Stimulated activated CD8-positive, alpha-beta memory T cell treated with anti-CD3 and anti-CD28 coated beads, Interleukin-2, amount 100 ng/mL, for 48 hours (primary cell): ENCODE data around the gene MTF1.
"Not testable (repeated sequence)": the region's sequence is repeated elsewhere in the genome, so short reads cannot be mapped to it uniquely, and the experiment has no call there.

Source experiments
- DNase-seq, 2 donors: peaks; one replicate each; pipeline ENCODE4 v3.0.0-alpha.2; 2020; ENCODE audit warnings: low read depth in 2 of 2

MTF1 gene

GRCh38 chr1:37859507-37860345 lies at the start of gene MTF1:
Gene MTF1 (minus strand): TSS chr1:37859592. CDS start chr1:37857658, 1,934 bp downstream.
- DNase-seq: peak; percentile 93 to 94

- not testable (repeated sequence) for DNase-seq
Observed at GRCh38 chr1:37908531-37908930, 49.1 kb upstream of the MTF1 start.

GRCh38 chr1:37907416-37908125 lies 48.2 kb upstream of the MTF1 start:
- not testable (repeated sequence) for DNase-seq

DNA sequence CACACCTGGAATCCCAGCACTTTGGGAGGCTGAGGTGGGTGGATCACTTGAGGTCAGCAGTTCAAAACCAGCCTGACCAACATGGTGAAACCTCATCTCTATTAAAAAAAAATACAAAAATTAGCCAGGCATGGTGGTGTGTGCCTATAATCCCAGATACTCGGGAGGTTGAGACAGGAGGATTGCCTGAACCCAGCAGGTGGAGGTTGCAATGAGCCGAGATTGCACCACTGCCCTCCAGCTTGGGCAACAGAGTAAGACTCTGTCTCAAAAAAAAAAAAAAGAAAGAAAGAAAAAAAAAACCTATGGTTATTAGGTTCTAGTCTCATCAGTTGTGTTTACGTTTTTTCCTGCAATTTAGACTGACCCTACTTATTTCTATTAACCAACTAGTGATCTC lies 47.2 kb upstream of the MTF1 start:
- not testable (repeated sequence) for DNase-seq

- no peak for DNase-seq
Observed at GRCh38 chr1:37905727-37906126, 46.3 kb upstream of the MTF1 start.

DNA sequence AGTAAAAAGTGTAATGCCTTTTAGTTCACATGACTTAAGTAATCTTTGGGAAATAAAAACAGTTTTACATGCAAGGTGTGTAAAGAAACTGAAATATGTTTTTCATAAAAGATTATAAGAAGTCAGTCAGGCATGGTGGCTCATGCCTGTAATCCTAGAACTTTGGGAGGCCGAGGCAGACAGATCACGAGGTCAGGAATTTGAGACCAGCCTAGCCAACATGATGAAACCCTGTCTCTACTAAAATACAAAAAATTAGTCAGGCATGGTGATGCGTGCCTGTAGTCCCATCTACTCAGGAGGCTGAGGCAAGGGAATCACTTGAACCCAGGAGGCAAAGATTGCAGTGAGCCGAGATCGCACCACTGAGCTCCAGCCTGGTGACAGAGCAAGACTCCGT lies 44.5 kb upstream of the MTF1 start:
- not testable (repeated sequence) for DNase-seq

- DNase-seq: no peak
Observed at GRCh38 chr1:37902983-37903382, 43.6 kb upstream of the MTF1 start.

DNA sequence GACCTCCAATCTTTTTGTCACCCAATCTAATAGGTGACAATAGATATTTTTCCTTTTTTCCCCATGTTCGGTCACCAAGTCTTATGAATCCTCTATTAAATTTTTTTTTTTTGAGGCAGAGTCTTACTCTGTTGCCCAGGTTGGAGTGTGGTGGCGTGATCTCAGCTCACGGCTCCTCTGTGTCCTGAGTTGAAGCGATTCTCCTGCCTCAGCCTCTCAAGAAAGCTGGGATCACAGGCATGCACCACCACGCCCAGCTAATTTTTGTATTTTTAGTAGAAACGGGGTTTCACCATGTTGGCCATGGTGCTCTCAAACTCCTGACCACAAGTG lies 42.5 kb upstream of the MTF1 start:
- DNase-seq: no peak

GRCh38 chr1:37901191-37901892 lies 42.0 kb upstream of the MTF1 start:
- DNase-seq: no peak

DNA sequence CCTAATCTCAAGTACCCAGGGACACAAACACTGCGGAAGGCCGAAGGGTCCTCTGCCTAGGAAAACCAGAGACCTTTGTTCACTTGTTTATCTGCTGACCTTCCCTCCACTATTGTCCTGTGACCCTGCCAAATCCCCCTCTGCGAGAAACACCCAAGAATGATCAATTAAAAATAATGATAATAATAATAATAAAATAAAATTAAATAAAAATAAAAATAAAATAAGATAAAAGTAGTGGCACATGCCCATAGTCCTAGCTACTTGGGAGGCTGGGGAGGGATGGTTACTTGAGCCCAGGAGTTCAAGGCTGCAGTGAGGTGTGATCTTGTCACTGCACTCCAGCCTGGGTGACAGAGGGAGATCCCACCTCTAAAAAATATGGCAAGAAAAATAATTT lies 38.2 kb upstream of the MTF1 start:
- DNase-seq: not testable (repeated sequence)

DNA sequence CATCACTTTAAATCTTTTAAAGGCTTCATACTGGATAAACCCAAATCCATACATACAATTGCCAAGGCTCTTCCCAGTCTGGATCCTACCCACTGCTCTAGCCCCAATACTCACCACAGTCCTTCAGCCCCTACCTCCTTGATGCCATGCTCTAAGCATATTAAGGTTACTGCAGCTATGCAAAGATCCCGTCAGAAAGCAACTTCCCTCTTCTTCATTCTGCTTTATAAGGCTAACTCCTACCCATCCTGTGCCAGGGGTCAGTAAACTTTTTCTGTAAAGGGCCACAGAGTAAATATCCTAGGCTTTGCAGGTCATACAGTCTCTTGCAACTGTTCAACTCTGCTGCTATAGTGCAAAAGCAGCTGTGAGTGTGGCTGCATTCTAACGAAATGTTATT lies 34.3 kb upstream of the MTF1 start:
- no peak for DNase-seq

DNA sequence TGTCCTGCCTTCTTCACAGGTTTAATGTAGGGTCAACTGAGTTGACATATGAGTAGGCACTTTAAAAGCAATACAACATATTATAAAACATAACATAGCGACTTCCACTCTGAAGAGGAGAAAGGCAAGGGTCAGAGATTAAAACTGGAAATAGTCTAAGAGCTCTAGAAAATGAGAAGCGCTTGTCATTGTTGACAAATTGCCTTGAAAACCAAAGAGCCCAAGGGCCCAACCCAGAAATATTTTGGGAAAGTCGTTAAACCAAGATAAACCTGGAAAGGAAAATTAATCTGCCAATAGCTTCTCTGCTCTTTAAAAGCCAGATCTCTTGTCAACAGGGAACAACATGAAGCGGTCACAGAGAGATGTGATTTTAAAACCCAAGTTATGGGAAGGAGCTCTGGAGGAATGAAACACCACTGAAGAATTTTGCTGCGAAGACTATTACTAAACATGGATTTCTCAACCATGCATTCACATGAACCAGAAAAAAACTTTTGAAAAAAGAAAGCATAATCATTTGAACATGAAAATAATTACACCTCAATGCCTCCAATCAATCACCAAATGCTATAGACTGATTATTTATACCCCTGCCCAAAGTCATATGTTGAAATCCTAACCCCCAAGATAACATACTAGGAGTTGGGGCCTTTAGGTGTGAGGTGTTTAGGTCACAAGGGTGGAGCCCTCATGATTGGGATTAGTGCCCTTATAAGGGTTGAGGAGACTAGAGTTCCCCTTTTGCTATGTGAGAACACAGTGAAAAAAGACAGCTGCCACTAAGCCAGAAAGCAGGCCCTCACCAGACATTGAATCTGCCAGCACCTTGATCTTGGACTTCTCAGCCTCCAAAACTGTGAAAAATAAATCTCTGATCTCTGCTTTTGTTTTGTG lies 33.0 kb upstream of the MTF1 start:
- no peak for DNase-seq

- no peak for DNase-seq
Observed at GRCh38 chr1:37890378-37891014, 31.1 kb upstream of the MTF1 start.

DNA sequence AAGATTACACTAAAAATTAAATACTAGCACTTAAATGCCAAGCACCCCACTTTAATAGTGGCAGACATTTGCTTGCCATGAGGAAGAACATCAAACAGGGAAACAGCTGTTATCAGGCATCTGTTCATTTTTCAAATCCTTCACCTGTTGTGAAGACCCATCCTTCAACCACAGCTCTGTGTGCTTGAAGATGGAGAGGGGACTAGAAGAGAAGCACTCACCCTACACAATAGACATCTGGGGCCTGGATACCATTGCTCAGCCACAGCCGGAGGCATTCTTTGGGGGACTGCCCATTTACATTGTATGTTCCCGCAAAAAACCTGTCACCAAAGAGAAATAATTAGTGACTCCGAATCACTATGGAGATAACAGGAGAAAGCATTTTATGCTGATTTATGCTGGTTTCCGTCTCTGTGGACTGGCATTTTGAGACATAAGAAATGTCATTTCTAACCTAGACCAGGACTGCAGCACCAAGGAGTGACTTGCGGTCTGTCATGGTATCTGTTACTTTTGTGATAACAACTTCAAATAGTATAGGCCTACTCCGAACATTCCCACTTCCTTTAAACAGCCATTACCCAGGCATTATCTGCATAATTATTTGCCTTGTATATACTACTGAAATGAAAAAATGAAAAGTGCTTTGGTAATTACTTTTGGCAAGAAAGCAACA lies 28.8 kb upstream of the MTF1 start:
- no peak for DNase-seq

DNA sequence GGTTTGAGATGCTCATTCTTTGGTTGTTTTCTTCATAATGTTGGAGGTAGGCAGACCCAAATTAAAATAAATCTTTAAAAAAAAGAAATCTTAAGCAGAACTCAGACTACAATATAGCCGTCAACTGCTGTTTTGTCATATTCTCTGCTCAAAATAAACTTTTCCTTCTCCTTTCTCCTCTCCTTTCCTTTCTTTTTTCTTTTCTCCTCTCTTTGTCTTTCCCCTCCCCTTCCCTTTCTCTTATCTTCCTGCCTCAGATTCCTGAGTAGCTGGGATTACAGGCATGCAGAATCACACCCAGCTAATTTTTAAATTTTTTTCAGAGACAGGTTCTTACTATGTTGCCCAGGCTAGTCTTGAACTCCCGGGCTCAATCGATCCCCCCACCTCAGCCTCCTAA lies 24.8 kb upstream of the MTF1 start:
- DNase-seq: no peak

- DNase-seq: no peak
Observed at GRCh38 chr1:37883671-37884070, 24.3 kb upstream of the MTF1 start.

DNA sequence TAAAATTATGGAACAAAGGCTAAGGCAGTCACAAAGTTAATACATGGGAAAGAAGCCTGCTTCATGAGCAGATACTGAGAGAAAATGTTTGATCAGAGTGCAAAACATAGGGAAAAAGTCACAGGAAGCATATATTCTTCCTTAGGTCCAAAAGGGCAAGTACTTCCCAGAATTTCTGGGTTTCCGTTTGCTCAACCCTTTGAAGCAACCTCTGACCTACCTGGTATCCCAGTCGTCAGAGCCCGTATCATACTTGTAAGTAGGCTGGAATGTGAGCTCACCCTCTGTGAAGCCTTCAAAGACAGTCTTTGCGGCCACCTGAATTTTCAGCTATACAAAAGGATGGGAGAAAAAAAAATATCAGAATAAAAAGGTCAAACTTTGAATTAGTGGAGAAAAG lies 20.5 kb upstream of the MTF1 start:
- DNase-seq: no peak

DNA sequence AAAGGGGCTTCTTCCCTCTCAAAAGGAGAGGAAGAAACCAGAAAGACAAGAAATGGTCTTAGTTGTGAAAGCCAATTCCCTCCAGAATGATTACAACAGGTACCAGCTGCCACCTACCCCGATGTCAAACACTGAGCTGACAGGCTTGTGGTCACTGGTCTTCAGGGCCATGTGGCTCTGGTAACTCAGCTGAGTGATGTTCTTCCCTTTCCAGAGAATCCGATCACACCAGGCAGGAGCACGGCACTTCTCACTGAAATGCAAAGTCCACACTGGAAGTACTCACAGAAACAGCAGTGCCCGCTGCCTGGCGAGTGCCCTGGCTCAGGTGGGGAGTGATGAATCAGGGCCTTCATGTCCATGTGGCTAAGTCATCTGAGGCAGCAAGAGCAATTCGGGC lies 18.7 kb upstream of the MTF1 start:
- DNase-seq: no peak

GRCh38 chr1:37875833-37876232 lies 16.4 kb upstream of the MTF1 start:
- DNase-seq: no peak

DNA sequence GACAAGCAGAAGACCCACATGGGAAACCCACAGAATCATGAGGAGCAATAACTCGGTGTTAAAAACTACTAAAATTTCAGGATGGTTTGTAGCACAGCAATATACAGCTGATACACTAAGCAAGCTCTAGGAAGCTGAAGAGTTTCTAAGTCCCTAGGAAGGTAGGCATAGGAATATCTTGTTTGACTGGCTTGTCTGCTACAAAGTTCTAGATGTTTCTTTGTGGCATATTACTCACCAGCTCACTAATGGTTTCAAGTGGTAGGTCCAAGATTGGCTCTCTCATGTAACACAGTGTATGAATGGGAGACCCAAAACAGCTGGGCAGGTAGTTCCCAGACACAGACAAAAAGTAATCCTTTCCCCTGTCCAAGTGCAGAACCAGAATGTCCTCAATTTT lies 13.3 kb upstream of the MTF1 start:
- DNase-seq: no peak

DNA sequence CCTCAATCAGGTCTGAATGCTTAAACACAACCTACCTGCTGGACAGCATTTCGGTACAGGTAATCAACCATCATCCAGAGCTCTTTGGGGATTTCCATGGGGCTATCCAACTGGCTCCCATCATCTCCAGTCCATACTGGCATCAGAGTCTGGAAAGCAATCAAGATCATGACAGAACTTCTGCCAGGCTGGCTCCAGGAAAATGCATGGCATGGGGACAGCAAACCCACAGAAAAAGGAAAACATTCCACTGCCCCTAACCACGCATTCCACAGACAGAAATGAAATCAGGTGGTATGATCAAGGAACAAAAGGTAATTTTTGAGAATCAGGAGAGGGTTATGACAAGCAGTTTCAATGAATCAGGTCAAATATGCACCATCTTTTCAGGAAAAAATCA lies 9.1 kb upstream of the MTF1 start:
- no peak for DNase-seq
